CD4-positive, alpha-beta T cell treated with Interleukin-21 for 1 hour (primary cell): Measurements from ENCODE around the gene ZDHHC11B.
"Not testable (repeated sequence)": the region's sequence is repeated elsewhere in the genome, so short reads cannot be mapped to it uniquely, and the experiment has no call there.

Source experiments
- DNase-seq: peaks from one replicate; pipeline ENCODE4 v3.0.0-alpha.2; 2020

Gene ZDHHC11B, protein sequence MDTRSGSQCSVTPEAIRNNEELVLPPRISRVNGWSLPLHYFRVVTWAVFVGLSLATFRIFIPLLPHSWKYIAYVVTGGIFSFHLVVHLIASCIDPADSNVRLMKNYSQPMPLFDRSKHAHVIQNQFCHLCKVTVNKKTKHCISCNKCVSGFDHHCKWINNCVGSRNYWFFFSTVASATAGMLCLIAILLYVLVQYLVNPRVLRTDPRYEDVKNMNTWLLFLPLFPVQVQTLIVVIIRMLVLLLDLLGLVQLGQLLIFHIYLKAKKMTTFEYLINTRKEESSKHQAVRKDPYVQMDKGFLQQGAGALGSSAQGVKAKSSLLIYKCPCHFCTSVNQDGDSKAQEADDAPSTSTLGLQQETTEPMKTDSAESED

GRCh38 chr5:784428-785177 lies at the start of gene ZDHHC11B:
TSS of gene ZDHHC11B (minus strand) at chr5:784729. CDS start at chr5:766919, 17,810 bp downstream.
- peak; percentile 88 for DNase-seq

GRCh38 chr5:834013-834412 lies 49.5 kb upstream of the ZDHHC11B start:
- DNase-seq: not testable (repeated sequence)

- not testable (repeated sequence) for DNase-seq
Observed at GRCh38 chr5:828194-828593, 43.7 kb upstream of the ZDHHC11B start.

DNA sequence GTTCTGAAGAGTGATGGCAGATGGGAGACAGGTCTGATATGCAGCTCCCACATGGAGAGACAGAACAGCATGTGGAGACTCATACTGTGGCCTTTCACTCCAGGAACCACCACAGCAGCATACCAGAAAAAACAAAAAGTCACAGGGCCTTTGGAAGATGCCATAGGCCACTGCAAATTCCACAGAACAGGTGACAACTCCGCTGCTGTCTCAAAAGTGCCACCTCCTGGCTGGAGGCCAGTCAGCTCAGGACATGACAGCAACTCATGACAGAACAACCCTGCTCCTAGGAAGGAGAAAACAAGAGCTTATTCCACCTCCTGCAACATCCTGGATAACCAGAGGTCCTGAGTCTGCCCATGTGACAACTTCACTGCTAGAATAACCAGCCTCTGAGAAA lies 41.0 kb upstream of the ZDHHC11B start:
- DNase-seq: peak; percentile 12

DNA sequence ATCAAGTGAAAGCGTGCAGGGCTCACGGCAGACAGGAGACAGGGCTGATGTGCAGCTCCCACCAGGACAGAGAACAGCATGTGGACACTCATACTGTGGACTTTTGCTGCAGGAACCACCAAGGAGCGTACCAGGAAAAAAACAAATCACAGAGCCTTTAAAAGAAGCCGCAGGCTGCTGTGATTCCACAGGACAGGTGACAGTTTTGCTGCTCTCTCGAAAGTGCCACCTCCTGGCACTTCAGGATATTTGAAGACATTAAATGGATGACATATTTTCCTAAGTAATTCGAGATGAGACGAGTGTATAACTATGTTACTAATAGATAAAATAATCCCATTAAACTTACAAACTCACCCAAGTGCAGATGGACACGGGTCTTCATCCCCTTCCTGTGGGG lies 37.0 kb upstream of the ZDHHC11B start:
- no peak for DNase-seq

DNA sequence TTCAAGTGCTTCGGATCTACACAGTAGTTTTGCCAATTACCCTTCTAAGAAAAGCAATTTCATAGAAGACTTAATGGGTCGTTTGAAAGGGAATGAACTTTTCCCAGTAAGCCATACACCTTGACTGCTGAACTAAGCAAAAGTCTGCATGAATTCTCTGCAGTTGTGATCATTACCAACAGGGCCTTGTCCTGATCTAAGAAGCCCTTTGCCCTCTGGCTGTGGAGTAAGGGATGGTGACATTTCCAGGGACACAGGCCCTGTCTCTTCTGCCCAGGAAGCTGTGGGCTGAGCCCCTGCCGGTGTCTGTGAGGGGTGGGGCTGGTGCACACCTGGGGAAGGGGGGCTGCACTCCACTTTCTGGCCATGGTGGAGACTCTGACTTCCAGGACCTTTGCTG lies 35.7 kb upstream of the ZDHHC11B start:
- no peak for DNase-seq

DNA sequence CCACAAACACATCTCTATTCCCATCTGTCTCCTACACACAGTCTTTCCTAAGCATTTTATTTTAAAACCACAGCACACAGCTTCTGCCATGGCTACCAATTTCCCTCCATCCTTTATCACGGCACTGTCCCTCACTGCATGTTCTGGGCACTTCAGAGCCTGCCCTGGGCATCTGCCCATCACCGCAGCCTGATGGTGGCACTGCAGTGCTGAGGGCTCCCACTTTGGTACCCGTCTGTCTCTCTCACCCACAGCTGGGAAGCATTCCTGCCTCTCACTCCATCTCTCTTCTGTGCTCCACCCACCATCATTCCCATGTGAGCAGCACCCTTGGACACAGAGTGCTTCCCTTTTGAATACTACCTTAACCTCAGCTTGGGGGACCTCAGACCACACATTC lies 34.5 kb upstream of the ZDHHC11B start:
- no peak for DNase-seq

DNA sequence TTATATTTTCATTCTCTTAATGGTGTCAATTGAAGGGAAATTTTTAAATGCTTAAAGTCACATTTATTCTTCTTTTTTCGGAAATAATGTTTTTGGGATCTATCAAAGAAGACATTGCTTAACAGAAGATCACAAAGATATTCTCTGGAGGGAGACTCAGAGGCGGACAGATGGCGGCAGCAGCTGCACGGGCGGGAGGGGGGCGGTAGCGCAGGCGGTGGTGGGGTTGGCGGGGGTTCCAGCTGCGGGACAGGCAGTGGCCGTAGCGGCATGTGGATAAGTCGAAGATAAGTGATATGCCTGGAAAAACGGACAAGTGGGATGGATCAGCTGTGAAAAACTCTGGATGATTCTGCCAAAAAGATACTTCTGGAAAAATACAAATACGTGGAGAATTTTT lies 31.6 kb upstream of the ZDHHC11B start:
- no peak for DNase-seq

DNA sequence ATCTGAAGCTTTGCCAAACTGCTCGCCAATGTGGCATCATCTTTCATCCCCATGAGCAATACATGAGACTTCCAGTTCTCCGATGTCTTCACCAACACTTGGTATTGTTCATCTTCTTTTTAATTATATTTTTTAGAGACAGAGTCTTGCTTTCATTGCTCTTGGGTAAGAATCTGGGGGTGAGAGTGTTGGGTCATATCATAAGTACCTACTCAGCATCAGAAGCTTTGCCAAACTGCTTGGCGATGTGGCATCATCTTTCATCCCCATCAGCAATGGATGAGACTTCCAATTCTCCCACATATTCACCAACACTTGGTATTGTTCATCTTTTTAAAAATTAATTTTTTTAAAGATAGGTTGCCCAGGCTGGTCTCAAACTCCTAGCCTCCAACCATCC lies 30.9 kb upstream of the ZDHHC11B start:
- DNase-seq: no peak

- not testable (repeated sequence) for DNase-seq
Observed at GRCh38 chr5:813575-813974, 29.0 kb upstream of the ZDHHC11B start.

GRCh38 chr5:811384-811783 lies 26.9 kb upstream of the ZDHHC11B start:
- DNase-seq: not testable (repeated sequence)

GRCh38 chr5:807719-808514 lies 23.4 kb upstream of the ZDHHC11B start:
- not testable (repeated sequence) for DNase-seq

GRCh38 chr5:801472-801871 lies 16.9 kb upstream of the ZDHHC11B start:
- no peak for DNase-seq

GRCh38 chr5:801055-801454 lies 16.5 kb upstream of the ZDHHC11B start:
- DNase-seq: not testable (repeated sequence)

DNA sequence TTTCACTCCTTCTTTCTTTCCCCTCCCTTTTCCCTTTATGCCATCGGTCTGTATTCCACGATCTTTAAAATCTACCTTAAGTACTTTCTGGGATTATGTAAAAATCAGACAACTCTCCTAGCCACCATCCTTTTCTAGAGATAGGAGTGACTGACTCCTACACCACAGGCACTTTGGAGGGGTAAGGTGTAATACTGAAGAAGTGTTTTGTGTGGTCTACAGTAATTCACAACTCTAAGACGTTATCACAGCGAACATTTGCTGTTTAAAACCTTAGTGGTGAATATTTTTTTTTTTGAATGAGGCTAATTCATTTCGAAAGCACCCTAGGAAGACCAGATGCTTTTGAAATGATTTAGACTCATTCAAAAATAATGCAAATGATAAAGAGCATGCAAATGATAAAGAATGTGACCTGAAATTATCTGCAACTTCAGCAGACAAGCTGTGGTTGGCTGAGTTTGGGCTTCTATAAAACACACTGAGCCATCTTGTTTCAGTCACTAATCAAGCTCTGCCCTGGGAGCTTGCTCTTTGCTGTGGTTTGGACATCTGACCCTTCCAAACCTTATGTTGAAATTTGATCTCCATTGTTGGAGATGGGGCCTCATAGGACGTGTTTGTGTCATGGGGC lies 14.1 kb upstream of the ZDHHC11B start:
- DNase-seq: not testable (repeated sequence)

- DNase-seq: not testable (repeated sequence)
Observed at GRCh38 chr5:797986-798385, 13.5 kb upstream of the ZDHHC11B start.

DNA sequence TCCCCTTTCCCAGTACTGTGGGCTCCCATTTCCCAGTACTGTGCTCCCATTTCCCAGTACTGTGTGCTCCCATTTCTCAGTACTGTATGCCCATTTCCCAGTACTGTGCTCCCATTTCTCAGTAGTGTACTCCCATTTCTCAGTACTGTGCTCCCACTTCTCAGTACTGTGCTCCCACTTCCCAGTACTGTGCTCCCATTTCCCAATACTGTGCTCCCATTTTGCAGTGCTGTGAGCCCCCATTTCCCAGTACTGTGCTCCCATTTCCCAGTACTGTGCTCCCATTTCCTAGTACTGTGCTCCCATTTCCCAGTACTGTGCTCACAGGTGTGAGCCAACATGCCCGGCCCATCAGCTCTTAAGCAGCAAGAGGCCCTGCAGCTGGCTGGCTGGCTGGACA lies 11.3 kb upstream of the ZDHHC11B start:
- not testable (repeated sequence) for DNase-seq

DNA sequence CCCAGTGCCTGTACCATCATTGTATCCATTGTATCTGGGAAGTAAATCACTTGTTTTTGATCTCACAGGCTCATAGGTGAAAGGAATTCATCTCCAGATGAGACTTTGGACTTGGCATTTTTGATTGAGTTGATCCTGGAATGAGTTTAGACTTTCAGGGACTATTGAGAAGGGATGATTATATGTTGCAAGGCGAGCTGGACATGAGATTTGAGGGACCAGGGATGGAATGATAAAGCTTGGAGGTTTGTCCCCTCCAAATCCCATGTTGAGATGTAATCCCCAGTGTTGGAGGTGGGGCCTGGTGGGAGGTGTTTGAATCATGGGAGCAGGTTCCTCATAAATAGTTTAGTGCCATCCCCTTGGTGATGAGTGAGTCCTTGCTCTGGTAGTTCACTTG lies 10.4 kb upstream of the ZDHHC11B start:
- not testable (repeated sequence) for DNase-seq

- DNase-seq: not testable (repeated sequence)
Observed at GRCh38 chr5:788703-789102, 4.2 kb upstream of the ZDHHC11B start.

DNA sequence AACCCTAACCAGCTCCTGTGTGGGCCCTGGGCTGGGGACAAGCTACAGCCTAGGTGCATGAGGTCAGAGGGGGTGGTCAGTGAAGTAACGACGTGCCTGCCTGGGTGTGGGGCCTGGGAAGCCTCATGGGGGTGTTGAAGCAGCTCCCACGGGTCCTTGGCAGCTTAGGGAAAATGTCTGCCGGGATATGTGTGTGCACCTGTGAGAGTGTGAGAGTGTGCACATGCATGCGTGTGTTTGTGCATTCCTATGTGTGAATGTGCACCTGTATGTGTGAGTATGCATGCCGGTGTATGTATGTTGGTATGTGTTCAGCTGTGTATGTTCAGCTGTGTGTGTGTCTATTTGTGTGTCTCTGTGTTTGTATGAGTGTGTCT lies 3.3 kb upstream of the ZDHHC11B start:
- not testable (repeated sequence) for DNase-seq

GRCh38 chr5:787224-787856 lies 2.8 kb upstream of the ZDHHC11B start:
- DNase-seq: not testable (repeated sequence)

DNA sequence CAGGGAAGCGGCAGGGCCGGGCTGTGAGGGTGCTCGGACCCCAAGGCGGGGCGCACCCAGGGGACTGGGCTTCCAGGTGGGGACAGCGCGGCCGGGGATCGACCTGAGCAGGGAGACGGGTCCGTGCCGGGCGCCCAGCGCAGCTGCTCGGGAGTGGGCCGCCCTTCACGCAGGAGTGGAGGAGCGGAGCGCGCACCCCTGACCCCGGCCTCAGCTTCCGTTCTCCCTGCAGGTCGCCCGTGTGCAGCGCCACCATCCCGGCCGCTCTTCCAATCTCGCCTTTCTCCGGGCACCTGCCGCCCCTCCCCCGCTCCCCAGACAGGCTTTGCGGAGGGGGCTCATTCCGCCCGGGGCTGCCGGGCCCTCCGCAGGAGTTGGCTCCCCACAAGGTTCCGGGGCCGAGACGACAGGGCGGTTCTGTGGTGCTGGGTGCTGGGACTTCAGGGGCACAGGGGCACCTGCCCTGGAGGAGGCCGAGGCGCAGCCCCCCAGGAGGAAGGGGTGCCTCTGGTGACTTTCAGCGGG lies 714 bp upstream of the ZDHHC11B start:
- peak; percentile 19 for DNase-seq
